ENCODE data around the gene SORL1-AS1.
"Not testable (repeated sequence)": the region's sequence is repeated elsewhere in the genome, so short reads cannot be mapped to it uniquely, and the experiment has no call there.

SORL1-AS1 gene

GRCh38 chr11:121426476-121427399, 26.0 kb downstream of the SORL1-AS1 start:
- no peak for DNase-seq

- no peak for DNase-seq
Observed at GRCh38 chr11:121425828-121426227, 26.9 kb downstream of the SORL1-AS1 start.

- DNase-seq, result no peak
Observed at GRCh38 chr11:121422675-121423074, 30.1 kb downstream of the SORL1-AS1 start.

GRCh38 chr11:121421149-121421901, 31.4 kb downstream of the SORL1-AS1 start:
- DNase-seq, result no peak

GRCh38 chr11:121420398-121420797, 32.4 kb downstream of the SORL1-AS1 start:
- DNase-seq, result no peak

GRCh38 chr11:121419836-121420235, 32.9 kb downstream of the SORL1-AS1 start:
- DNase-seq, result no peak

GRCh38 chr11:121418625-121419114, 34.1 kb downstream of the SORL1-AS1 start:
- no peak for DNase-seq

- no peak for DNase-seq
Observed at GRCh38 chr11:121417607-121418006, 35.2 kb downstream of the SORL1-AS1 start.

GRCh38 chr11:121417055-121417551, 35.7 kb downstream of the SORL1-AS1 start:
- peak; percentile 24 for DNase-seq

GRCh38 chr11:121415856-121416255, 36.9 kb downstream of the SORL1-AS1 start:
- DNase-seq, result no peak

- no peak for DNase-seq
Observed at GRCh38 chr11:121414141-121414913, 38.4 kb downstream of the SORL1-AS1 start.

- no peak for DNase-seq
Observed at GRCh38 chr11:121412711-121413415, 39.9 kb downstream of the SORL1-AS1 start.

GRCh38 chr11:121412000-121412587, 40.7 kb downstream of the SORL1-AS1 start:
- DNase-seq, result no peak

GRCh38 chr11:121411330-121411729, 41.4 kb downstream of the SORL1-AS1 start:
- not testable (repeated sequence) for DNase-seq

- not testable (repeated sequence) for DNase-seq
Observed at GRCh38 chr11:121410041-121410440, 42.7 kb downstream of the SORL1-AS1 start.

- DNase-seq, result no peak
Observed at GRCh38 chr11:121408830-121409229, 43.9 kb downstream of the SORL1-AS1 start.

GRCh38 chr11:121406291-121406690, 46.5 kb downstream of the SORL1-AS1 start:
- DNase-seq, result no peak

GRCh38 chr11:121405646-121406045, 47.1 kb downstream of the SORL1-AS1 start:
- DNase-seq, result no peak

- no peak for DNase-seq
Observed at GRCh38 chr11:121394785-121395184, 58.0 kb downstream of the SORL1-AS1 start.

GRCh38 chr11:121393855-121394254, 58.9 kb downstream of the SORL1-AS1 start:
- DNase-seq, result no peak

GRCh38 chr11:121391914-121392313, 60.9 kb downstream of the SORL1-AS1 start:
- DNase-seq, result no peak

- no peak for DNase-seq
Observed at GRCh38 chr11:121389651-121390050, 63.1 kb downstream of the SORL1-AS1 start.

Data from GOT3 (cell line).